PC-3 (cell line): ENCODE results near the gene CKB. TPM values are rescaled to one million over a fixed set of nuclear protein-coding genes. Genes with fewer than 3 reads are reported as not detected.

Source experiments
- ATAC-seq: fragments of 200-7000 bp; cut with Tn5 transposase; 2 replicates; pipeline ENCODE4 v1.9.1; 2020; ENCODE audit warnings: mild to moderate bottlenecking, moderate library complexity
- BruUV-seq: library from RNA; stranded (reverse); fragments of 400-500 nt; replicated peaks from 2 replicates; lab custom pipeline; 2021; lab: Mats Ljungman, UMichigan
- CTCF ChIA-PET: fragments of 300-600 bp; sonication (Branson Sonifier 250); formaldehyde crosslinking; loops from one replicate; lab custom pipeline; 2022; ENCODE audit warnings: antibody characterized with exemption; lab: Charles Lee
- POLR2A ChIA-PET: fragments of 300-600 bp; sonication (Branson Sonifier 250); formaldehyde crosslinking; loops from one replicate; lab custom pipeline; 2022; ENCODE audit warnings: antibody characterized with exemption; ENCODE audit not compliant: unreplicated experiment; lab: Charles Lee
- DNase-seq: peaks from one replicate; pipeline ENCODE4 v3.0.0-alpha.2; 2015
- H2AFZ ChIP-seq: fragments of 300-600 bp; sonication (generic); 2 replicates; pipeline ENCODE4 v1.6.0; 2016; ENCODE audit warnings: antibody characterized with exemption, low read length
- H3F3A ChIP-seq: fragments of 300-600 bp; sonication (generic); one replicate; pipeline ENCODE4 v1.6.0; 2017; ENCODE audit warnings: antibody characterized with exemption, low read length, control low read depth, mild to moderate bottlenecking; ENCODE audit not compliant: unreplicated experiment
- H3K27ac ChIP-seq: fragments of 300-600 bp; sonication (generic); 2 replicates; pipeline ENCODE4 v1.5.1; 2016; ENCODE audit warnings: mild to moderate bottlenecking, low read length
- H3K27me3 ChIP-seq: fragments of 300-600 bp; sonication (generic); 2 replicates; pipeline ENCODE4 v1.6.1; 2016; ENCODE audit warnings: low read length, mixed read lengths
- H3K36me3 ChIP-seq: fragments of 300-600 bp; sonication (generic); 2 replicates; pipeline ENCODE4 v1.6.1; 2016; ENCODE audit warnings: low read depth, mixed run types, low read length, mixed read lengths
- H3K4me1 ChIP-seq: fragments of 300-600 bp; sonication (generic); 2 replicates; pipeline ENCODE4 v1.5.1; 2016; ENCODE audit warnings: low read length; ENCODE audit not compliant: insufficient read depth
- H3K4me2 ChIP-seq: fragments of 300-600 bp; sonication (generic); 2 replicates; pipeline ENCODE4 v1.6.0; 2016; ENCODE audit warnings: low read length
- H3K4me3 ChIP-seq: fragments of 300-600 bp; sonication (generic); 2 replicates; pipeline ENCODE4 v1.5.1; 2016; ENCODE audit warnings: mild to moderate bottlenecking, low read length, mixed read lengths
- H3K79me2 ChIP-seq: fragments of 300-600 bp; sonication (generic); 2 replicates; pipeline ENCODE4 v1.6.1; 2017; ENCODE audit warnings: low read length, mixed read lengths
- H3K9ac ChIP-seq: fragments of 300-600 bp; sonication (generic); 2 replicates; pipeline ENCODE4 v1.6.0; 2016; ENCODE audit warnings: mild to moderate bottlenecking, low read length
- H3K9me2 ChIP-seq: fragments of 300-600 bp; sonication (generic); replicated peaks from 2 replicates; pipeline ENCODE4 v1.6.1; 2016; ENCODE audit warnings: mixed run types, low read length, mixed read lengths
- H3K9me3 ChIP-seq: fragments of 300-600 bp; sonication (generic); 2 replicates; pipeline ENCODE4 v1.6.1; 2016; ENCODE audit warnings: low read length, mixed read lengths
- H4K20me1 ChIP-seq: fragments of 300-600 bp; sonication (generic); 2 replicates; pipeline ENCODE4 v1.6.1; 2016; ENCODE audit warnings: low read length, mixed read lengths
- CTCF ChIP-seq: fragments of 300-600 bp; sonication (generic); conservative IDR thresholded peaks from 2 replicates; pipeline ENCODE4 v1.5.1; 2017; ENCODE audit warnings: antibody characterized with exemption, low read depth, mild to moderate bottlenecking, low read length
- EZH2 ChIP-seq: fragments of 300-600 bp; sonication (generic); IDR thresholded peaks from one replicate; pipeline ENCODE4 v1.6.1; 2017; ENCODE audit warnings: antibody characterized with exemption, mild to moderate bottlenecking, low read length; ENCODE audit not compliant: unreplicated experiment
- EZH2phosphoT487 ChIP-seq: fragments of 300-600 bp; sonication (generic); IDR thresholded peaks from 2 replicates; pipeline ENCODE4 v1.6.1; 2018; ENCODE audit warnings: mild to moderate bottlenecking, antibody characterized with exemption, low read length, borderline replicate concordance
- intact Hi-C: fragments of 100-400 bp; cut with micrococcal nuclease; formaldehyde crosslinking; loops from 2 replicates; pipeline ENCODE4 v1.9.0; 2023
- total RNA-seq: library from RNA; depleted of rRNA; stranded (reverse); fragments of >200 nt; gene quantifications from 2 replicates; pipeline ENCODE4 v1.2.3, GENCODE V29; 2014

CKB gene
- total RNA-seq, 1 experiment from 2014 or later, result 299 TPM

GRCh38 chr14:103530831-103531230 lies 8.2 kb upstream of the CKB start:
- ATAC-seq, result no peak
- no peak for TF ChIP-seq EZH2
- Histone ChIP-seq H3K4me1 (peaks cover 22% of the 10 kb centered on the region), H3K27ac (no peak overlapping the region), H3K79me2 (peaks cover 41% of the 10 kb centered on the region), H3F3A (no peaks in the 10 kb centered on the region), H3K9me2 (no peaks in the 10 kb centered on the region), H3K27me3 (no peaks in the 10 kb centered on the region), H2AFZ (no peak overlapping the region), H3K9me3 (no peaks in the 10 kb centered on the region), H3K36me3 (peaks cover 4% of the 10 kb centered on the region; the same call in 1 of the 2 replicates), H3K4me2 (peak overlapping the region; percentile 96), H3K4me3 (peak overlapping the region; percentile 94; the same call in 1 of the 2 replicates), H4K20me1 (peaks cover 8% of the 10 kb centered on the region; the same call in 1 of the 2 replicates), H3K9ac (no peak overlapping the region)
- ChIA-PET CTCF (no interaction called here), POLR2A (no interaction called here)
- intact Hi-C loops, result no loop called here
- BruUV-seq, result no TSS peak
- no peak for DNase-seq

- ChIA-PET POLR2A (no interaction called here), CTCF (no interaction called here)
- intact Hi-C loops, result no loop called here
- Histone ChIP-seq H3K27ac (no peak overlapping the region), H2AFZ (no peak overlapping the region), H3K4me2 (peak overlapping the region; percentile 96), H3K9me3 (no peaks in the 10 kb centered on the region), H3K79me2 (peaks cover 41% of the 10 kb centered on the region), H3K9ac (no peak overlapping the region), H3K4me1 (peaks cover 22% of the 10 kb centered on the region), H3F3A (no peaks in the 10 kb centered on the region), H3K4me3 (peak overlapping the region; percentile 94), H3K27me3 (no peaks in the 10 kb centered on the region), H4K20me1 (peaks cover 8% of the 10 kb centered on the region; the same call in 1 of the 2 replicates), H3K9me2 (no peaks in the 10 kb centered on the region), H3K36me3 (peaks cover 4% of the 10 kb centered on the region; the same call in 1 of the 2 replicates)
- ATAC-seq (no peak), DNase-seq (peak; percentile 32)
- BruUV-seq, result no TSS peak
- TF ChIP-seq EZH2 (no peak), CTCF (no peak), EZH2phosphoT487 (no peak)
These were observed 7.8 kb upstream of the CKB start for GRCh38 chr14:103530390-103530789.

- ChIA-PET CTCF (no interaction called here), POLR2A (interaction anchor here (1.9 kb wide), 1 partner anchor 11 kb away, joined by 9 read pairs; no protein-coding TSS in a partner anchor)
- Histone ChIP-seq H3K4me2 (peak overlapping the region; percentile 96), H3K4me3 (peak overlapping the region; percentile 94), H3K9ac (peak overlapping the region; percentile 97), H4K20me1 (peaks cover 8% of the 10 kb centered on the region; the same call in 1 of the 2 replicates), H2AFZ (peak overlapping the region; percentile 66; the same call in 1 of the 2 replicates), H3F3A (no peaks in the 10 kb centered on the region), H3K9me2 (no peaks in the 10 kb centered on the region), H3K36me3 (peaks cover 4% of the 10 kb centered on the region; the same call in 1 of the 2 replicates), H3K9me3 (no peaks in the 10 kb centered on the region), H3K79me2 (peaks cover 41% of the 10 kb centered on the region), H3K27ac (peak overlapping the region; percentile 64), H3K27me3 (no peaks in the 10 kb centered on the region), H3K4me1 (peaks cover 22% of the 10 kb centered on the region)
- DNase-seq (no peak), ATAC-seq (no peak)
- TSS peak; percentile 52 for BruUV-seq
- intact Hi-C loops, result no loop called here
- TF ChIP-seq EZH2, result no peak
- no peak for TF ChIP-seq CTCF
- no peak for TF ChIP-seq EZH2phosphoT487
These were observed 7.0 kb upstream of the CKB start for GRCh38 chr14:103529383-103530365.
